Measurements from ENCODE around the gene FGF2. TPM values are rescaled to one million over a fixed set of nuclear protein-coding genes. Genes with fewer than 3 reads are reported as not detected.

FGF2 gene
- total RNA-seq, 4 donors from 2014 or later, result 5.1 to 57.9 (median 33.5) TPM

- H3K9me3 ChIP-seq, result no peaks in the 10 kb centered on the region
- H3K4me3 ChIP-seq, result peak overlapping the region in 1 of 2 donors; percentile 3
- TF ChIP-seq POLR2A (IDR thresholded peaks at IDR 0.05), result no peak
- TF ChIP-seq, protein P1, sequence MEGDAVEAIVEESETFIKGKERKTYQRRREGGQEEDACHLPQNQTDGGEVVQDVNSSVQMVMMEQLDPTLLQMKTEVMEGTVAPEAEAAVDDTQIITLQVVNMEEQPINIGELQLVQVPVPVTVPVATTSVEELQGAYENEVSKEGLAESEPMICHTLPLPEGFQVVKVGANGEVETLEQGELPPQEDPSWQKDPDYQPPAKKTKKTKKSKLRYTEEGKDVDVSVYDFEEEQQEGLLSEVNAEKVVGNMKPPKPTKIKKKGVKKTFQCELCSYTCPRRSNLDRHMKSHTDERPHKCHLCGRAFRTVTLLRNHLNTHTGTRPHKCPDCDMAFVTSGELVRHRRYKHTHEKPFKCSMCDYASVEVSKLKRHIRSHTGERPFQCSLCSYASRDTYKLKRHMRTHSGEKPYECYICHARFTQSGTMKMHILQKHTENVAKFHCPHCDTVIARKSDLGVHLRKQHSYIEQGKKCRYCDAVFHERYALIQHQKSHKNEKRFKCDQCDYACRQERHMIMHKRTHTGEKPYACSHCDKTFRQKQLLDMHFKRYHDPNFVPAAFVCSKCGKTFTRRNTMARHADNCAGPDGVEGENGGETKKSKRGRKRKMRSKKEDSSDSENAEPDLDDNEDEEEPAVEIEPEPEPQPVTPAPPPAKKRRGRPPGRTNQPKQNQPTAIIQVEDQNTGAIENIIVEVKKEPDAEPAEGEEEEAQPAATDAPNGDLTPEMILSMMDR (IDR thresholded peaks at IDR 0.05), result no peak
- H3K27ac ChIP-seq, result peak overlapping the region; percentile 27 to 67
- H3K27me3 ChIP-seq, result no peaks in the 10 kb centered on the region
- H3K4me1 ChIP-seq, result no peaks in the 10 kb centered on the region
- intact Hi-C loops (cut with DNase I; ENCODE audit: low total_unique reads), result no loop called here
- DNase-seq, result no peak
- H3K36me3 ChIP-seq, result no peaks in the 10 kb centered on the region
Measured at GRCh38 chr4:122890147-122890795, 63.6 kb downstream of the FGF2 start.

- TF ChIP-seq, protein P1 (IDR thresholded peaks at IDR 0.05), result no peak
- TF ChIP-seq POLR2A (IDR thresholded peaks at IDR 0.05), result no peak
- peaks cover 0 to 4% of the 10 kb centered on the region in 2 donors for H3K4me1 ChIP-seq
- H3K4me3 ChIP-seq, result no peak overlapping the region
- H3K27ac ChIP-seq, result no peak overlapping the region
- no peaks in the 10 kb centered on the region for H3K9me3 ChIP-seq
- no peaks in the 10 kb centered on the region for H3K27me3 ChIP-seq
- no peaks in the 10 kb centered on the region for H3K36me3 ChIP-seq
- intact Hi-C loops (cut with DNase I; ENCODE audit: low total_unique reads), result no loop called here
- DNase-seq, result no peak
Measured at GRCh38 chr4:122894827-122895226, 68.2 kb downstream of the FGF2 start.

DNA sequence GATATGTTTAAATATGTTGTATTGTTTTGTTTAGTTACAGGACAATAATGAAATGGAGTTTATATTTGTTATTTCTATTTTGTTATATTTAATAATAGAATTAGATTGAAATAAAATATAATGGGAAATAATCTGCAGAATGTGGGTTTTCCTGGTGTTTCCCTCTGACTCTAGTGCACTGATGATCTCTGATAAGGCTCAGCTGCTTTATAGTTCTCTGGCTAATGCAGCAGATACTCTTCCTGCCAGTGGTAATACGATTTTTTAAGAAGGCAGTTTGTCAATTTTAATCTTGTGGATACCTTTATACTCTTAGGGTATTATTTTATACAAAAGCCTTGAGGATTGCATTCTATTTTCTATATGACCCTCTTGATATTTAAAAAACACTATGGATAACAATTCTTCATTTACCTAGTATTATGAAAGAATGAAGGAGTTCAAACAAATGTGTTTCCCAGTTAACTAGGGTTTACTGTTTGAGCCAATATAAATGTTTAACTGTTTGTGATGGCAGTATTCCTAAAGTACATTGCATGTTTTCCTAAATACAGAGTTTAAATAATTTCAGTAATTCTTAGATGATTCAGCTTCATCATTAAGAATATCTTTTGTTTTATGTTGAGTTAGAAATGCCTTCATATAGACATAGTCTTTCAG, 68.8 kb downstream of the FGF2 start:
- Histone ChIP-seq H3K27ac (no peak overlapping the region), H3K9me3 (no peaks in the 10 kb centered on the region), H3K4me3 (no peak overlapping the region), H3K36me3 (no peaks in the 10 kb centered on the region), H3K4me1 (peaks cover 0 to 4% of the 10 kb centered on the region in 2 donors), H3K27me3 (no peaks in the 10 kb centered on the region)
- intact Hi-C loops (cut with DNase I; ENCODE audit: low total_unique reads), result no loop called here
- no peak for DNase-seq
- TF ChIP-seq, protein P1 (IDR thresholded peaks at IDR 0.05), result no peak
- TF ChIP-seq POLR2A (IDR thresholded peaks at IDR 0.05), result no peak

DNA sequence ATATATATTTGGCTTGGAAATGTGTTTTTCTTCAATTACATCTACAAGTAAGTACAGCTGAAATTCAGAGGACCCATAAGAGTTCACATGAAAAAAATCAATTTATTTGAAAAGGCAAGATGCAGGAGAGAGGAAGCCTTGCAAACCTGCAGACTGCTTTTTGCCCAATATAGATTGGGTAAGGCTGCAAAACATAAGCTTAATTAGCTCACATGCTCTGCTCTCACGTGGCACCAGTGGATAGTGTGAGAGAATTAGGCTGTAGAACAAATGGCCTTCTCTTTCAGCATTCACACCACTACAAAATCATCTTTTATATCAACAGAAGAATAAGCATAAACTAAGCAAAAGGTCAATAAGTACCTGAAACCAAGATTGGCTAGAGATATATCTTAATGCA, 69.6 kb downstream of the FGF2 start:
- intact Hi-C loops (cut with DNase I; ENCODE audit: low total_unique reads), result no loop called here
- Histone ChIP-seq H3K9me3 (no peaks in the 10 kb centered on the region), H3K36me3 (no peaks in the 10 kb centered on the region), H3K27ac (no peak overlapping the region), H3K4me3 (no peak overlapping the region), H3K27me3 (no peaks in the 10 kb centered on the region), H3K4me1 (peaks cover 0 to 4% of the 10 kb centered on the region in 2 donors)
- no peak for TF ChIP-seq POLR2A (IDR thresholded peaks at IDR 0.05)
- TF ChIP-seq, protein P1 (IDR thresholded peaks at IDR 0.05), result no peak
- DNase-seq, result no peak

DNA sequence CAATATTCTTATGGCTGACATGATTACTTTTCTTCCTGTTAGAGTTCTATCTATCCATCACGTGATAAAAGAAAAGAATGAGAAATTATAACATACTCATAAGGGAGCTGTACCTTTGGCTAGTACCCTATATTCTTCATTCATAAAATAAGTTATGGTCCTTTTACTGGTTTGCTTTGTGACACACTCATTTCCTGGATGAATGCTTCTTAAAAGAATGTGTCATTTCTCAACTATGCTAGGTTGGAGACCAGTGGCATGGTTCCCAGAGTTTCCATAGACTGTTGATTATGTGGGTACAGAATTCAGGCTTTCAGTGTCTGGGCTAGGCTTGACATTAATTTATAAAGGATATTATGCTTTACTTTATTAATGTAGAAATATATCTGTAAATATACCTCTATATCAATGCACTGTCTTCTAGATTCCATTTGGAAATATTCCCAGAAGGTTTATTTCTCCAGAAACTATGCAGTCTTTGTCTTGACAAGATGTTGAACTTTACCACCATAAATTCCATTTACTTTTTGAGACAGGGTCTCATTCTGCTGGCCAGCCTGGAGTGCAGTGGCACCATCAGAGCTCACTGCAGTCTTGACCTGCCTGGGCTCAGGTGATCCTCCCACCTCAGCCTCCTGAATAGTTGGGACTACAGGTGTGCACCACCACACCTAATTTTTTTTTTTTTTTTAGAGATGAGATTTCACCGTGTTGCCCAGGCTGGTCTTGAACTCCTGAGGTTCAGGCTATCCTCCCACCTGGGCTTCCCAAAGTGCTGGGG, 71.9 kb downstream of the FGF2 start:
- TF ChIP-seq, protein P1 (IDR thresholded peaks at IDR 0.05), result no peak
- no peak for TF ChIP-seq POLR2A (IDR thresholded peaks at IDR 0.05)
- H3K27ac ChIP-seq, result no peak overlapping the region
- no peaks in the 10 kb centered on the region for H3K9me3 ChIP-seq
- DNase-seq, result no peak
- no peaks in the 10 kb centered on the region for H3K27me3 ChIP-seq
- H3K4me3 ChIP-seq, result no peak overlapping the region
- H3K36me3 ChIP-seq, result no peaks in the 10 kb centered on the region
- peaks cover 0 to 4% of the 10 kb centered on the region in 2 donors for H3K4me1 ChIP-seq
- intact Hi-C loops (cut with DNase I; ENCODE audit: low total_unique reads), result no loop called here

All from uterus (tissue), 4 donors.